Mononuclear cell (primary cell): ENCODE results near the gene GRIP1. TPM values are rescaled to one million over a fixed set of nuclear protein-coding genes. Genes with fewer than 3 reads are reported as not detected.

Experiments used
- H3K27me3 ChIP-seq: 2 replicates; pipeline ENCODE4 v1.6.0; 2011; ENCODE audit warnings: low read length, control low read depth; ENCODE audit not compliant: insufficient read depth
- H3K4me1 ChIP-seq: 2 replicates; pipeline ENCODE4 v1.5.1; 2011; ENCODE audit warnings: mild to moderate bottlenecking, low read length, control low read depth; ENCODE audit not compliant: insufficient read depth
- H3K4me3 ChIP-seq: 2 replicates; pipeline ENCODE4 v1.5.1; 2011; ENCODE audit warnings: mild to moderate bottlenecking, low read length, moderate library complexity
- H3K9me3 ChIP-seq: 2 replicates; pipeline ENCODE4 v1.5.1; 2011; ENCODE audit warnings: low read depth, mild to moderate bottlenecking, control low read depth, low read length
- total RNA-seq: library from RNA; depleted of rRNA; stranded (reverse); fragments of >200 nt; gene quantifications from one replicate; pipeline ENCODE4 v1.2.3, GENCODE V29; 2012

GRIP1 gene
- total RNA-seq, 1 donor = 0.94 TPM

DNA sequence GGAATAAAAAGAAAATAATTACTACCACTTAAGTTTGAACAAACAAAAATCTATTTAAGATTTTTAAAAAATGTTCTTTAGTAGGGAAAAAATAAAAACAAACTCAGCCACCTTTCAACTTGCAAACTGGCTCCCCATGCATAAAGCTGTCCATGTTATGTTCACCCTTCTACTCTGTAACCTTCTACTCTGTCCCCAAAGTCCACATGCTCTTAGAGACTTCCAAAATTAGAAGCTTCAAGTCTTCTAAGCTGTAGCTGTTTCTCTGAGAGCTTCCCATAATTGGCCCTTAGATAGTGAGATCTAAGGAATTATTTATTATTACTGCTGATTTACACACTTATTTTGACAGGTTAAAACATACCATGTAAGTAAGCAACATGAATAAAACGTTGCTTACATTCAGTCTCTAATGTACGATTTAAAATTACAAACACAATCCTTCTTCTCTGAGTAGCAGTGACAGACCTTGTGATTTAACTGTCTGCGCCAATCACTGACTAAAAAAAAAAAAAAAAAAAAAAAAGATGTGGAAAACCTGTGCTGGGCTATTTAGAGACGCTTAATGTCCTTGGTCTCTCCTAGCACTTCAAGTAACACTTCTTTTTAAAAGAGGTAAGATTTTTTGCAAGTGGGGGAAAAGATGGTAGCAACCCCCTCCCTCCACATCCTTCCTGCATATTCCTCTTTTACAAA lies 28.3 kb upstream of the GRIP1 start:
- Histone ChIP-seq H3K4me3 (no peak overlapping the region), H3K9me3 (no peaks in the 10 kb centered on the region), H3K27me3 (peaks cover 6% of the 10 kb centered on the region), H3K4me1 (no peaks in the 10 kb centered on the region)

DNA sequence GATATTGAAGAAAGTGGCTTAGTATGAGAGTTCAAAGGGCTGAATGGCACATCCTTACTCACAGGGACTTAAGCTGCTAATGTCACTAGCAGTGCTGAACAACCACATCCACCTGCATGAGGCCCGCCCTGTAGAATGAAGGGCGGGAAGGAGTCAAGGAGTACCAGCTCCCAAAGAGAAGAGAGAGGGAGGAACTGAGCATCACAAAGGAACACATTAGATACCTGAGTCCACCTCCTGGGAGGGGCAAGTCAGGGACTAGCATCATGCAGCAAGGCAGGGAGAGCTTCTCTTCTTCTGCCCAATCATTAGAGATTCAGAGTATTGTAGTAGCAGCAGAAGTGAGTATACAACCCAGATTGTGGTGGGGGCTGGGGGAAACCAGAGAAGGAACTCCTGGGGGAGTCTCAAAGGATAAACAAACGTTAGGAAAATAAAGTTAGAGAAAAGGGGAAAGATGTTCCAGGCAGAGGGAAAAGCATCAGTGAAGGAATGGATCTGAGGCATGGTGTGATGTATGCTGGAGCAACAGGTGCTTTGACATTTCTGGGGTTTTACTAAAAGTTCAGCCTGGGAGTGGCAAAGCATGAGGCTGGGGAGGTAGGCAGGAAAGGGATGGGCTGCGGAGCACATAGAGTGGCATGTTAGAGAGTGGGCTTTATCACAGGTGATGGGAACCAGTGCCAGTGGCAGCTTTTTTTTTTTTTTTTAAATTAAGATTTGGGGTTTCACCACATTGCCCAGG lies 21.0 kb upstream of the GRIP1 start:
- Histone ChIP-seq H3K9me3 (no peaks in the 10 kb centered on the region), H3K4me1 (no peaks in the 10 kb centered on the region), H3K27me3 (peaks cover 11% of the 10 kb centered on the region), H3K4me3 (no peak overlapping the region)

DNA sequence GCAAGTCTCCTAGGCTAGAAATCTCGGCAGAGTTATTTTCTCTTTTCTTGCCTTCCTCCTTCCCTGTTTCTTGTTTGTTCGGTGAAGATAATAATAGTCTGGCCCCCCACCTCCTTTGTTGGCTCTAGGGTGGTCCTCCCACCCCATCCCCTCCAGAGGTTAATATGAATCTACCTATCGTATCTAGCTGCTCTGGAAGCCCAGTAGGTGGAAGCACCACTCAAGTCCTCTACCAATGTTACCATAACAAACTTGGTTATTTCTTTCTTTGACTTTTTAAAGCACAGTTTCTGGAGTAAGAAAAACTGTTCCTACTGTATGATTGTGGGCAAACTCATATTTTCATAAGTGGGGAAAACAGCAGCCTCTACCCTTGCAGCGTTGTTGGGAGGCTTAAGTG lies 19.7 kb upstream of the GRIP1 start:
- H3K27me3 ChIP-seq = peaks cover 9% of the 10 kb centered on the region
- H3K4me1 ChIP-seq = peaks cover 2% of the 10 kb centered on the region
- no peak overlapping the region for H3K4me3 ChIP-seq
- no peaks in the 10 kb centered on the region for H3K9me3 ChIP-seq

DNA sequence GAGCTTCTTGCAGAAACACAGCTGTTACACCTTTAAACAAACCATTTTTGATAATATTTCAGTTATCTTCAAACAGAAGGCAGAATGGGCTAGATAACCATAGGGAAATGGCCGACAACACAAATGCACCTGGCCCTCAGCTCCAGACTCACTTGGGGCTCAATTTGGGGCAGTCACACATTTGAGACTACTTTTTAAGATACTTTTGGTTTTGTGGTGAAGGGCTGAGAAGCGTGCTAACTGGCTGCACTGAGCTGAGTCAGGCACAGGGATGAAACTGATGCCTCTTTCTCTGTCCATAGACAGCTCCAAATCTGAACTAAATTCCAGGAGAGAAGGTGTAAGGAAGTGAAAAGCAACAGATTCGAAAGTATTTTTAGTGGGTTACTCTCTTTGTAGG lies 18.5 kb upstream of the GRIP1 start:
- Histone ChIP-seq H3K4me3 (no peak overlapping the region), H3K4me1 (peaks cover 14% of the 10 kb centered on the region), H3K9me3 (no peaks in the 10 kb centered on the region), H3K27me3 (peaks cover 4% of the 10 kb centered on the region)

DNA sequence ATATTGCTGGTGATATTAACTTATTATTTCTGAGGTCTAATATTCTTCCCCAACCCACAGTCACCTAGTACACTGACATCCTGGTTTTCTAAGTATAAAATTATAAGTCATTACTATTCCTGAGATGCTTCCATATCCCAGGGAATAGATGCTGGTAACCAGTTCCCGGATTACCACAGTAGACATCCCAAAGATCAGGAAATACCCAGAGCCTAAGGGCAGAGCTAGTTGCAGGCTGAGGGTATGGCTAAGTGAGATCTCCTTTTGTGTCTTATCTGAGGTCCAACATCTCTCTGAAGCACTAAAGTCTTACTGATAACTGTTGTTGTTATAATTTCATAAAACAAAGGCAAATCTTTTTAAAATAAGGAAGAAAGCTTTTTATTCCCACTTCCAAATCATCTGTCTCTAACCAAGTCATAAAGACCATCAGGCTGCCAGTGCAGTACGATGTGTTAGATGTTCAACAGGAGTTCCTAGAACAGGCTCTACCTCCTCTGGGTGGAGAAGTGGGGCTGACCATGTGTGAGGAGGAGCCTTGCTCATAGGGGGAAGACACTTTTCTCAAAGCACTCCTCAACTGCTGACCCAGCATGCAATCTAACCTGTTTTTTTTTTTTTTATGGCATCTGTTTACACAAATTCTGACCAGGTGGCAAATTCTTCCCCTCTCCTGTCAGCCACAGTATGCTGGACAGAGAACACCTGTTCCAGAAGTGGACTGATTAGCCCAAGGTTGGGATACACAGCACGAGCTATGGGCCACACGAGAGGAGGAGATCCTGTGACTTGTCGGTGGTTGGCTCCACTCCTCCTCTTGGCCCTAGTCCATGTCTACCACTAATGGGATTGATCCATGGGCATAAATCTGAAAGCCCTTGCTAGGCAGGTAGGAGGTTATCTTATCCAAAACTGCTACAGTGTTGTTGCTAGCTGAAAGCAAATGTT lies 16.1 kb upstream of the GRIP1 start:
- Histone ChIP-seq H3K27me3 (no peaks in the 10 kb centered on the region), H3K4me3 (no peak overlapping the region), H3K4me1 (peaks cover 25% of the 10 kb centered on the region), H3K9me3 (no peaks in the 10 kb centered on the region)

DNA sequence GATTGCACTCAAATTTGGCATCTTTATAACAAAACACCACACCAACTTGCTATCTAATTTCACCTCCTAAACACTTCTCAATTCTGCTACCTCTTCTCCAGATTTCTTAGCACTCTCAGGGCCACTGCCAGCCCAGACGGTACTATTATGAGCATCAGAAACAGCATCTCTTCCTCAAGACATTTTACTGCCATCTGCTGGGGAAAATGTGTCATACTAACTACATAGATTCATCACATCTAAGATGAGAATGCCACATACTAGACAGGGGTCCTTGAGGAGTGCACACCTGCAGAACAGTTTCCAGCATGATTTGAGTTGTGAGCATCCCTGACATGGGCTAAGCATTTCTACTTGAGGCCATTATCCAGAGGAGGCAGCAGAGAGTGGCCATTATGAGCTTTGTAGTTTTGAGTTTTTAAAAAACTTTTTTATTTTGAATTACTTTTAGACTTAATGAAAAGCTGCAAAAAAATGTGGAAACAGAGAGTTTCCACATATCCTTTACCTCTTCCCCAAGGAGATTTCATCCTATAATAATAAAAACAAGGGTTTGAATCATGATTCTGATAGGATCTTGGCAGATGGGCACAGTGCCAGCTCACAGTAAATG lies 15.1 kb upstream of the GRIP1 start:
- H3K4me1 ChIP-seq = peaks cover 25% of the 10 kb centered on the region
- H3K4me3 ChIP-seq = no peak overlapping the region
- no peaks in the 10 kb centered on the region for H3K9me3 ChIP-seq
- H3K27me3 ChIP-seq = no peaks in the 10 kb centered on the region

DNA sequence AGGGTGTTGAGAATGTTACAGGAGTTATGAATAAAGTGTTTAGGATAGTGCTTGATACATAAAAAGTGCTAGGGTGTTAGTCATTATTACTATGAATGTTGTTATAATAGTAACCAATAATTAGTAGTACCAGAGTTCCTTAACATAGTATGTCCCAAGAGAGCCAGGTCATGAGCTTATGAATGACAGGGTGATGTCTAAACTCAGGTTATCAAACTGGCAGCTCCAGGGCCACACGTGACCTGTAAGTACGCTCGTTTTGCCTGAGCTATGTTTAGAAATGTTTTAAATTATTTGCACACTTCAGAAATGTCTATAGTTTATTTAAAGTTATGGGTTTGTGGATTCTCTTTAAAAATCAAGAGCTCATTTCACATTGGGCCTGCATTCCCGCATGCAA lies 14.1 kb upstream of the GRIP1 start:
- Histone ChIP-seq H3K27me3 (no peaks in the 10 kb centered on the region), H3K4me3 (no peak overlapping the region), H3K4me1 (peaks cover 25% of the 10 kb centered on the region), H3K9me3 (no peaks in the 10 kb centered on the region)

DNA sequence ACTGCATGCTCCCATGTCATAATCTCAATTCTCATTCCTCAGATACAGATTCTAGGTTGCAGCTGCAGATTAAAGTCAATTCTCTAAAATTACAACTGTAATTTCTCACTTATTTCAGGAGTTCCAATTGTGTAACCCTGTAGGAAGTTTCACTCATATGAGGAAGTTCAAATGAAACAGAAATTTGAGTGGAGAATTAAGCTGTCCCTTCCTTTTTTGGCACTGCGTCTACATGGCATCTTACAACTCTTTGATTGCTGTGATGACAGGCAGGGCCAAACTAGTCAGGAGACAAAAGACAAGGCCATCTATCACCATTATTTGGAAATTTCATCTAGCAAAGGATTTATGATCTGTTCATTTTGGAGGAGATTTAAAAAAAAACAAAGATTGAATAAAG lies 13.3 kb upstream of the GRIP1 start:
- Histone ChIP-seq H3K9me3 (no peaks in the 10 kb centered on the region), H3K4me1 (peaks cover 25% of the 10 kb centered on the region), H3K4me3 (no peak overlapping the region), H3K27me3 (no peaks in the 10 kb centered on the region)

DNA sequence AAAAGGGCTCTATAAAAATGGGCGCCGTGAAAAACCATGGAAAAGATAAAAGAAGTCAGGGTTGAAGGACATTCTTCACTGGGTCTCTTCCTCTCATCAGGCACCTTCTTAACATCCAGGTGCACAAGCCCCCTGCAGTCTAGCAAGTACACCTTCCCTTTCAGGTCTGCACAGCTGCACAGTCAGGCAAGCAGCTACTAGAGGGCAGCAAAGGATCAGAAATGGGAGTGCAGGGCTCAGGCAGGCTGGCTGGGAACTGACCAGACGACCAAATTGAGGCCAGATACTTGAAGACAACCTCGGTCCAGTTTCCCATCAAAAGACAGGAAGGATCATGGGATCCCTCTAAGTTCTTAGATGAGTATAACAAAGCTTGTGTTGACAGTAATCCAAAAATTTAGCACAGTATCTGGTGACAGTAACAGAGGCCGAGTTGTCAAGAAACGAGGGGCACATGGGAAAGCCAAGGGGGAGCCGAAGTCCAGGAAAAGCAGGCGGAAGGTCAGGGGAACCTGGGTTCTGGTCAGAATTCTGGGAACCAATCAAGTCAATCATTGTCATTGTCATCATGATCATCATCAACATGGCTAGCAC lies 10.1 kb upstream of the GRIP1 start:
- no peak overlapping the region for H3K4me3 ChIP-seq
- H3K27me3 ChIP-seq = no peaks in the 10 kb centered on the region
- no peaks in the 10 kb centered on the region for H3K9me3 ChIP-seq
- peaks cover 25% of the 10 kb centered on the region for H3K4me1 ChIP-seq

DNA sequence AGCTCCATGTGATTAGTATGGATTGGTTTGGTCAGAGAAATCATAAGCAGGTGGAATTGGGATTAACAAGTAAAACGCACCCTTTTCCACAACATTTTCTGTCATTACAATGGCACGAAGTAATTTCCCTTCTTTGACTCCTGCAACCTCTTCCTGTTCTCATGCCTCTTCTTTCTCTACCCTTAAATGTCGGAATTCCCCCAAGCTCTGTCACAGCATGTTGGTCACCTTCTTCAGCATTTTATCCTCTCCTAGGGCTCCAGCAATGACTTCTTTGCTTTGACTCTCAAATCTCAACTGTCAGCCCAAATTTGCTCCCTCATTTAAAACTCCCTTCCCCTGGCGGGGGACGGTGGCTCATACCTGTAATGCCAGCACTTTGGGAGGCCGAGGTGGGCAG lies 5.3 kb upstream of the GRIP1 start:
- no peaks in the 10 kb centered on the region for H3K4me1 ChIP-seq
- H3K4me3 ChIP-seq = no peak overlapping the region
- no peaks in the 10 kb centered on the region for H3K9me3 ChIP-seq
- H3K27me3 ChIP-seq = peaks cover 4% of the 10 kb centered on the region

DNA sequence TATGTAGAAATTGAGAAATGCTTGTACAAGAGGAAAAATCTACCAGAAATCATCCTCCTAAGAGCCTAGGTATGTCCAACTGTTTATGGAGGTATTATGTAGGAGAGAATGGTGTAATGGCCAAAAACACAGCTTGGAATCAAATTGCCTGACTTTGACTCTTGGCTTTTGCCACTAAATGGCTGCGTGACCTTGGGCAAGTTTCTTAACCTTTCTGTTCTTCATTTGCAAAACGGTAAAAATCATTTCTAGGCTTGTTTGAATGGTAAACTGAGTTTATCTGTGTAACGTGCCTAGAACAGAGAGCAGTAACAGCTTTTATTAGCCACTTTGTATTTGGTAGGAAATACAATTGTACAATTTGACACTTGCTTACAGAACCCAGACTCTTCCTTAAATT lies 4.9 kb upstream of the GRIP1 start:
- Histone ChIP-seq H3K27me3 (peaks cover 4% of the 10 kb centered on the region), H3K4me1 (no peaks in the 10 kb centered on the region), H3K4me3 (no peak overlapping the region), H3K9me3 (no peaks in the 10 kb centered on the region)

DNA sequence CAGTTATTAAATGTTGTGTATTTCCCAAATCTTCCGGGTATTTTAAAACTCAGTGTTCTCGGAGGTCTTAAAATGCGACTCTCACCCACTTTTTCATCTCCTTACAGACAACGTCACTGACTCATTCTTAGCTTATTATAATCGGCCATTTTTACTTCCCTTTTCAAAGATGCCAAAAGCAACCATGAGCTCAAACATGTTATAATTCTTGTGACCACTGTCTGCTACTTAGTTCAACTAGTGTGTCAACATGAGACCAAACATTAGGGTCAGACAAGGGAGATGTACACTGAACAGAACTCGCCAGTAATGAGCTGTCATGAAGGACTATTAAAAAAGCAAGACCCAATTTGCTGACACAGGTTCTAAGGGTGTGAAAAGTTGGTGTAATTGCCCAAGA lies 4.2 kb upstream of the GRIP1 start:
- Histone ChIP-seq H3K27me3 (peaks cover 4% of the 10 kb centered on the region), H3K4me3 (no peak overlapping the region), H3K9me3 (no peaks in the 10 kb centered on the region), H3K4me1 (no peaks in the 10 kb centered on the region)

DNA sequence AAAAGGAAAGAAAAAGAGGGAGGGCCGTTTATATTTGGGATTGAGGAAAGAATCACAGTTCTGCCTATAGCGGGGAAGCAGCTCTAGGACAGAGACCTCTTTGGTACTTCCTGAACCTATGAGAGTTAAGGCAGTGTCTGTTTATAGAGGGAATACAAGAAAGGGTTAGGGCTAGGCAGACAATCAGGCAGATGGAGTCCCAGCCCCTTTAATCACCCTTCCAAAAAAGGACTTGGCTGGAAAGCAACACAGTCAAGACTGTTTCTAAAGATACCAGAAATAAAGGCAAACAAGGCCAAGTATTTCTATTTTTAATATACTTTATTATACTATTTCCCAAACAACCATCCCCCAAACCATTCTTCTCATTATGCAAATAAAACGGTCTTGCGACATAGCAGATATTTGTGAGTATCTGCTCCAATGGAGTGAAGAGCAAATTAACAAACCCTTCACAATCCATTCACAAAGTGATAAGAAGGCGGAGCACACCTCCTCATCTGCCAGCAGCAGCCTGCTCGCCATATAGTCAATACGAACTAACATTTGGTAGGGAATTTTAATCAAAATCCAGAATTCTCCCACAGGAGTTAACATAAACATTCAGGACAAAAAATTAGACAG lies 697 bp upstream of the GRIP1 start:
- H3K4me1 ChIP-seq = no peaks in the 10 kb centered on the region
- no peak overlapping the region for H3K4me3 ChIP-seq

DNA sequence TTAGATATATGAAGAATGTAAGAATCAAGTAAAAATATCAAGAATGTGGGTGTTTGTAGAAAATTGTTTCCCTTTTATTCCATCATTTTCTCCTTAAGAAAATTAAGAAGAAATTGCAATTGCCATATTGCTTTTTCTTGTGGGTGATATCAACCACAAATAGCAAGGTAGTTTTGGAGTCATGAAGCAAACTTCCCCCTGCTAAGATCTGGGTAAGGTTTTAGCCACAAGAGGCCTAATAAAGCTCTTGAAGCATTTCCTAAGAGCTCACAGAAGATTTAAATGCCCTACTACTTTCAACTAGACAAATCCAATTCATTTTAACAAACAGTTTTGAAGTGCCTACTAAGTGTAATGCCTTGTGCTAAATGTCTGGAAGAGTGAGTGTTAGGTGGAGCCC lies 2.6 kb downstream of the GRIP1 start:
- Histone ChIP-seq H3K4me1 (no peaks in the 10 kb centered on the region), H3K27me3 (peaks cover 3% of the 10 kb centered on the region)

More for the DNA sequence above, 697 bp upstream of the GRIP1 start:
- H3K9me3 ChIP-seq = no peaks in the 10 kb centered on the region
- peaks cover 4% of the 10 kb centered on the region for H3K27me3 ChIP-seq

More for the DNA sequence above, 2.6 kb downstream of the GRIP1 start:
- no peak overlapping the region for H3K4me3 ChIP-seq
- no peaks in the 10 kb centered on the region for H3K9me3 ChIP-seq
